ENCODE data around the gene PARS2.

Gene PARS2

GRCh38 chr1:54764133-54764921 is at the start of gene PARS2:
TSS of gene PARS2 (minus strand) at chr1:54764523. CDS start at chr1:54759161, 5,362 bp downstream.
- DNase-seq (ENCODE audit: low read depth), result peak; percentile 96

DNA sequence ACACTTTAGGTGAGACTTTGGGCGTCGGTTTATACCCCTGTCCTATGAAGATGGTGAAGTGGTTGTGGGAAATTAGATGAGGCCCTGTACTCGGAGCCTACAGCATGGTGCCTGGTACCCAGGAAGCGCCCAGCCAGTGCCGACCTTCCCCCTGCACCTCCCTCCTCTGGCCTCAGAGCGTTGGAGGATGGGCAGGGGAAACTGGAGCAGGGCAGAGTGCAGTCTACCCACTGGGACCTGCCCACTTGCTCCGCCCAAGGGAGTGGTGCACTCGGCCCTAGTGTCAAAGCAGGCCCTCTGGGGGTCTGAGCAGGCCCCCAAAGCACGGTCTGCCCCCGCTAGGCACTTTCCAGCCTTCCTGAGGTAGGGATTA is 49.8 kb upstream of the PARS2 start:
- no peak for DNase-seq (ENCODE audit: low read depth)

- DNase-seq (ENCODE audit: low read depth), result no peak
Measured at GRCh38 chr1:54813485-54814125, 49.3 kb upstream of the PARS2 start.

DNA sequence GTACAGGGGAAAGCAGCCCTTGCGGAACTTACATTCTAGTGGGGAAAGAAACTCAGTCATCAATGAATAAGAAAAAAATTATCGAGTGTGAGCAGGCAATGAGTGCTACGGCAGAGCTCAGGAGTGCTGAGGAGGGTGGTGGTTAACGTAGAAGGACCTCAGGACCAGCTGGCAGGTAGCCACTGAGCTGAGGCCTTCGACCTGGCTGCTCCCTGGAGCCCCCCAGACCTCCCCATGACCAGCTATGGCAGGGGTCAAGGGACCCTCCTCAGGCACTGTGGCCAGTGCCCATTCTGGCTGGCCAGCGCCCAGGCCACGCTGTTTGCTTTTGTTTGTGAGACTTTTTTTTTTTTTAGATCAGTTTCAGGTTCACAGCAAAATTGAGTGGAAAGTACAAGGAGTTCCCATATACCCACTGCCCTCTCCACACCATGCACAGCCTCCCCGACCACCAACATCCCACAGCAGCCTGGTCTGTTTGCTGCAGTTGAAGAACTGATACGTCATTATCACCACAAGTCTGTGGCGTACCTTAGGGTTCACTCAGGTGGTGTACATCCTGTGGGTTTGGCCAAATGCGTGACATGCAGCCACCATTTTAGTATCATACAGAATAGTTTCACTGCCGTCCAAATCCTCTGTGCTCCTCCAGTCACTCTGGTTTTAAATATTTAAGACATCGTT is 48.6 kb upstream of the PARS2 start:
- no peak for DNase-seq (ENCODE audit: low read depth)

DNA sequence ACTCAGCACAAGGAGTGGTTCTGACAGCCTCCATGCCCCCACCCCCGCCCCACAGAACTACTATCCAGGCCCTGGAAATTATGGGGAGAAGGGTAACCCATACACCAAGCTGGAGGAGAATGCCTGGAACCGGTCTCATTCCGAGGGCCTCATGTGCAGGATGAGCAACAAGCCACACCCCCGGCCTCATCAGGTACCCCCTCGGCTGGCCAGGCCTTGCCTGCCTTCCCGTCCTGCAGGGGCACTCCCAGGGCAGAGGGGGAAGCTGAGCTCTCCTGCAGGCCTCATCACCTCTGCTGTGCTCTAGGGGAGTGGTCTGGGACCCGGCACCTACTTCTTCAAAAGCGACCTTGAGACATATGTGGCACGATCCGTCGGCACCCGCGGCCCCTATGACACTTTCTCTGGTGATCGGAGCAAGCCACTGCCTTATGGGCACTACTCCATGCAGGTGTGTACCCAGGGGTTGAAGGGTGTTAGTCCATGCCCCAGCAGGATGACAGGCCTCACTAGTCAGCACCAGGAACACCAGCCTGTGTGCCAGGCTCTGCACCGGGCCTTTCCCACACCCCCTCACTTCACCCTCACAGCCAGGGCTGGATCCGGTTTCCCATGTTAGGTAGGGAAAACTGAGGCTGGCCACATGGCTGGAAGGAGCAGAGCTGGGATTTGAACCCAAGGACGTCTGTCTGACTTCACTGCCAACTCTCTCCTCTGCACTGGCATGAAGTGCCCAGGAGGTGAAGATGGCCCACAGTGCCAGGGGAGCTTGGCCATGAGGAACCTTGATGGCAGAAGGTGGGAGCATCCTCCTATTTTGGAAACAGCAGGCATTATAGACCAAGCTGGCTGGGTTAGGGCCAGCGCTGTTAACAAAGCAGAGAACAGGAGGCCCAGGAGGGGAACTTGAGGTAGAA is 47.7 kb upstream of the PARS2 start:
- no peak for DNase-seq (ENCODE audit: low read depth)

DNA sequence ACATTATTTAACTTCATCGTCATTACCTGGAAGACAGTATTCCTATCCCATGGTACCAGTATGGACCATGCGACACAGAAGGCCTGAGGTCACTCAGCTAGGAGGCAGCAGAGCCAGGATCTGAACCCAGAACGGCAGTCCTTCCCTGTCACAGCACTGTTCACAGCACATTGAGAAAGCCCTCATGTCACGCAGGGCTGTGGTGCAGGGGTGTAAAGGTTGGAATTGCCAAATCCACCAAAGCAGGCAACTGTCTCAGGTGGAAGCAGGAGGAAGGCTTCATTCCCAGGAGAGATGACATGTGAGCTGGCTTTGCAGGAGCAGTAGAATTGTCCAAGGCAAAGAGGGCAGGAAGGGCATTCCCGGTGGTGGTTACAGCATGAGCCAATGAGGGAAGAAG is 46.7 kb upstream of the PARS2 start:
- no peak for DNase-seq (ENCODE audit: low read depth)

DNA sequence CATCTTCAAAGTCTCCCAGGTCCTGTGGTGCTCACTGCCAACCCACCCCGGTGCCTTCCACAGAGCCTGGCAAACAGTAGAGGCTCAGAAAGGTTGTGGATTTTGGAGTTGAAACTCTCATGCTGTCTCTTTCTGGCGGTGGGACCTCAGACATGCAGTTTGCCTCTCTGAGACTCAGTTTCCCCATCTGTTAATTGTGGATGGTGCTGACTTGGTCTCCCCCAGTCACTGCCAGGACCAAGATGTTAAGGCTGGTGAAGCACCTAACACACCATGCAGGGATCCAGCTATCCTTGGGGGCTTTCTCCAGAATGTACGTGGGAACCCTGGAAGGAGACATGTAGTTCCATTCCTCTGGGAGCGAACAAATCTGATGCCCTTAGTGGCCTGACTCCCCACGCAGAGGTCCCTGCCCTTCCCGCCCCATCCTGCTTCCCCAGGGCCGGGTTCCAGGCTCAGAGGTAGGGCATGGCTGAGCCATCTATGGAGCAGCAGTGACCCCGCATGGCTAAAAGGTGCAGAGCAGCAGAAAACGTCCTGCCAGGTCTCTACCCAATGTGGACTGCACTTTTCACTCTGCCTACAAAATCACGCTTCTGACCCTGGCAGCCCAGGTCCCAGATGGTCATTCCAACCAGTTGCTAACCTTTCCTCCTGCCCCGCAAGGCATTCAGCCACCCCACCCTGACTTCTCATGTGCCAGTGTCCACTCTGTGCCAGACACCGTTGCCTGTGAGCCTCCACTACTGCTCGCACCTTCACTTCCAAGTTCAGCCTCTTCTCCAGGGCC is 46.0 kb upstream of the PARS2 start:
- peak; percentile 55 for DNase-seq (ENCODE audit: low read depth)

- DNase-seq (ENCODE audit: low read depth), result no peak
Measured at GRCh38 chr1:54809496-54810074, 45.3 kb upstream of the PARS2 start.

DNA sequence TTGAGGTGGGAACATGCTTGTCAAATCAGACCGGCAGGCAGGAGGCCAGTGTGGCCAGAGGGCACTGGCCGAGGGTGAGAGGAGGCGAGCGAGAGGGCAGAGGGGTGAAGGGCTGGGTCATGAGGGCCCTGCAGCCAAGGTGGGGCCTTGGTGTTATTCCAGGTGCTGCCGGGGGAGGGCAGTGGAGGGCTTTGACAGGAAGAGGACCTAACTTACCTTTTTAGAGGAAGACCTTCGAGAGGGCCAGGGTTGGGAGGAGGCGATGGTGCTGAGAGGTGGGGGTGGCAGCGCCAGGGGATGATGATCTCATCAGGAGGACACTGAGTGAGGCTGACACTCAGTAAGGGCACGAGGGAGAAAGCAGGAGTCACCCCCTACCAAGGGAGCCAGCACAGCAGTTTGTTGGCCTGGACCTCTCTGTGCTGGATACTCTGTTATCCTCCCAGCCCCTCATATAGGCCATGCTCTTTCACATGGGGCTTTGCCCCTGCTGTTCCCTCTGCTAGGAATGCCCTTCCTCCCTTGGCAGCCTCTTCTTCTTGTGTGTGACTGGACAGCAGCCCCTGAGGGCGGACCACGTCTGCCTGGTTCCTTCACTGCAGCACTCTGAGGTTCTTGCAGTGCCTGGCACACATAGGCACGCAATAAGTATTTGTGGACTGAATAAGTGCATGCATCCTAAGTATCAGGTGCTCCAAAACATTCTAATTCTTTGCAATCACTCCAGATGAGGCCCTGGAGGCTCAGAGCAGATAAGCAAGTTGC is 44.3 kb upstream of the PARS2 start:
- no peak for DNase-seq (ENCODE audit: low read depth)

GRCh38 chr1:54807756-54808155 is 43.4 kb upstream of the PARS2 start:
- DNase-seq (ENCODE audit: low read depth), result no peak

DNA sequence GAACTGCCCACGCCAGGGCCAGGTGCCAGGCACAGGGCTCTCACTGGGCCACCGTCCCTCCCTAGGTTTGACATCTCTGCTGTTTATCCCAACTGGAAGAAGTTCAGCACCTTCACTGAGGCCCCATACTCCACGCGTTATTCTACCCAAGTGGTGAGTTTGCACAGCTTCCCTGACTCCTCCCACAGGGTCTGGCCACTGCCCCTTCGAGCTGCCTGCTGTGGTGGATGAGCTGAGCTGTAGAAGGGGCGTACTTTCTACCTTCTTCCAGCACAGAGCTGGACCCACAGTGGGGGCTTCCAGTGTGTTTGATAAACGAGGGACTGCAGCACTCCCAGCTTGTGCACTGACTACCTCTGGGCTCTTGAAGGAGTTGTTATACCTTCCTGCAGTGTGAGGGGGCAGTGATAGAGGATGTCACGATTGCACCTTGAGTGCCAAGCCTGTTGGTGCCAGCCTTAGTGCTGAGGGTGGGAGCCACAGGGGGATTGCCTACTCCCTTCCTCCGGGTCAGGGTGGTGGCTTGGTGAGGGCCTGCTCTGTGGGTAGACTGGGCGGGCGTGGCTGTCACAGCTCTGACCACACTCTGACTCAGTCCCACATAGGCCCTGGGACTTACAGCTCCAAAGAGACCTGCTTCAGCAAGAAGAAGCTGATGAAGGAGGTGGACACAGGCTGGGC is 42.7 kb upstream of the PARS2 start:
- DNase-seq (ENCODE audit: low read depth), result peak; percentile 37

GRCh38 chr1:54805981-54806381 is 41.7 kb upstream of the PARS2 start:
- no peak for DNase-seq (ENCODE audit: low read depth)

- DNase-seq (ENCODE audit: low read depth), result no peak
Measured at GRCh38 chr1:54805466-54805865, 41.1 kb upstream of the PARS2 start.

DNA sequence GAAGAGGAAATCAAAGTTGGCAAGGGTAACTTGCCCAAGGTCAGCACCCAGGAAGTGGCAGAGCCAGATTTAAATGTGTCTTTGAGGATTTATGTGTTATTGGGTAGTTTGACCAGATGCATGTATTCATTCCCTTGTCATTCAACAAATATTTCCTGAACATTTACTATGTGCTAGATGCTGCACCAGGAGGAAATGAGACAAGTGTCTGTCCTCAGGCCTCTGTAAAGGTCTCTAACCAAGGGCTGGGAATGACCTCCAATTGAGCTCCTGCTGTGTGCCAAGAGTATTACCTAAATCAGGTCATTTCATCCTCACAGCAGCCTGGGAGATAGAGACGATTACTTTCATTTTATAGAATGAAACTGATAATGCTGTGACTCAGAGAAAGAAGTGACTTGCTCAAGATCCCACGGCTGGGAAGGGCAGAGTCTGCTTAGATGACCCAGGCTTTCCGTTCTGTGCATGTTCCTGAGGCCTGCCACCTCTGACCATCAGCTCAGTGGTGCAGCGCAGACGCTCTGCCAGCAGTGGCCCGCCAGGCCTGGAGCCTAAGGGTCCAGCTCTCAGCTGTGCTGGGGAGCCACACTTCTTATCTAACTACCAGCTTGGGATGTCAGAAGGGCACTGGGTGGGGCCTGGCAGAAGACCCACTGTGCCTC is 40.3 kb upstream of the PARS2 start:
- DNase-seq (ENCODE audit: low read depth), result no peak

- DNase-seq (ENCODE audit: low read depth), result no peak
Measured at GRCh38 chr1:54803761-54804470, 39.6 kb upstream of the PARS2 start.

- DNase-seq (ENCODE audit: low read depth), result peak; percentile 60
Measured at GRCh38 chr1:54800899-54801759, 36.8 kb upstream of the PARS2 start, which contains the start of gene TTC22. TSS of gene TTC22 (minus strand) at chr1:54801323. CDS start at chr1:54801163, 160 bp downstream.

Measured in stimulated activated CD8-positive, alpha-beta memory T cell treated with anti-CD3 and anti-CD28 coated beads, Interleukin-4, amount 100 ng/mL, for 24 hours (primary cell).